Esophagus muscularis mucosa (tissue), 4 donors: ENCODE data around the gene PLET1. TPM values are rescaled to one million over a fixed set of nuclear protein-coding genes. Genes with fewer than 3 reads are reported as not detected.
"Not testable (repeated sequence)": the region's sequence is repeated elsewhere in the genome, so short reads cannot be mapped to it uniquely, and the experiment has no call there.

Experiments used
- DNase-seq: peaks from one replicate; pipeline ENCODE4 v3.0.0-alpha.2; 2017; ENCODE audit errors: extremely low spot score
- H3K27ac ChIP-seq, 4 donors: fragments of 200-600 bp; sonication (generic); replicated peaks in 1 of 4; 1 replicate in 3 of 4; 2 replicates in 1 of 4; pipeline ENCODE4 v1.5.1; 2016 to 2019; ENCODE audit warnings: mild to moderate bottlenecking in 1 of 4
- H3K27me3 ChIP-seq, 4 donors: fragments of 200-600 bp; sonication (generic); one replicate each; pipeline versions ENCODE4 v1.5.1 to v1.6.0; 2016 to 2019
- H3K36me3 ChIP-seq, 4 donors: fragments of 200-600 bp; sonication (generic); one replicate each; pipeline ENCODE4 v1.5.1; 2016 to 2019
- H3K4me1 ChIP-seq, 4 donors: fragments of 200-600 bp; sonication (generic); one replicate each; pipeline ENCODE4 v1.5.1; 2016 to 2019
- H3K4me3 ChIP-seq, 4 donors: fragments of 200-600 bp; sonication (generic); 1 replicate in 2 of 4; 2 replicates in 2 of 4; pipeline ENCODE4 v1.5.1; 2016 to 2019; ENCODE audit warnings: mild to moderate bottlenecking in 4 of 4, moderate library complexity in 1 of 4
- H3K9me3 ChIP-seq, 4 donors: fragments of 200-600 bp; sonication (generic); 1 replicate in 3 of 4; 2 replicates in 1 of 4; pipeline ENCODE4 v1.5.1; 2016 to 2019
- EP300 ChIP-seq: sonication (generic); formaldehyde crosslinking; IDR thresholded peaks from one replicate; pipeline ENCODE4 v1.6.1; 2017; ENCODE audit warnings: antibody characterized with exemption
- POLR2A ChIP-seq: fragments of 450-650 bp; IDR thresholded peaks from one replicate; pipeline ENCODE4 v1.6.1; 2017; ENCODE audit warnings: antibody characterized with exemption, moderate library complexity, mild to moderate bottlenecking, low read depth
- POLR2AphosphoS5 ChIP-seq, 2 donors: sonication (generic); formaldehyde crosslinking; IDR thresholded peaks; one replicate each; pipeline ENCODE4 v1.6.1; 2017; ENCODE audit warnings: antibody characterized with exemption in 2 of 2
- WGBS: methylation state at CpG from one replicate; pipeline ENCODE4 v1.1.5; 2018; 5-methylcytosine and 5-hydroxymethylcytosine counted together
- intact Hi-C: fragments of 100-400 bp; cut with DNase I; formaldehyde crosslinking; loops from one replicate; pipeline ENCODE4 v1.15.1; 2023
- small RNA-seq, 3 donors: library from RNA; depleted of rRNA; stranded (forward); fragments of <200 nt; gene quantifications; one replicate each; pipeline ENCODE3, GENCODE V24; 2016
- total RNA-seq, 4 donors: library from RNA; depleted of rRNA; stranded (reverse); fragments of >200 nt; gene quantifications; one replicate each; pipeline versions ENCODE4 v1.1.0 to v1.2.1, GENCODE V29; 2016
- TF ChIP-seq, protein P1 (sequence below), 3 experiments: fragments of 200-600 bp in 2 of 3; fragments of 450-650 bp in 1 of 3; sonication (generic) in 2 of 3; IDR thresholded peaks; one replicate each; pipeline ENCODE4 v1.5.1; 2017 to 2019; ENCODE audit warnings: antibody characterized with exemption in 3 of 3, mild to moderate bottlenecking in 2 of 3, moderate library complexity in 1 of 3

The PLET1 gene
- total RNA-seq, 4 donors from 2014 or later, result not detected

DNA sequence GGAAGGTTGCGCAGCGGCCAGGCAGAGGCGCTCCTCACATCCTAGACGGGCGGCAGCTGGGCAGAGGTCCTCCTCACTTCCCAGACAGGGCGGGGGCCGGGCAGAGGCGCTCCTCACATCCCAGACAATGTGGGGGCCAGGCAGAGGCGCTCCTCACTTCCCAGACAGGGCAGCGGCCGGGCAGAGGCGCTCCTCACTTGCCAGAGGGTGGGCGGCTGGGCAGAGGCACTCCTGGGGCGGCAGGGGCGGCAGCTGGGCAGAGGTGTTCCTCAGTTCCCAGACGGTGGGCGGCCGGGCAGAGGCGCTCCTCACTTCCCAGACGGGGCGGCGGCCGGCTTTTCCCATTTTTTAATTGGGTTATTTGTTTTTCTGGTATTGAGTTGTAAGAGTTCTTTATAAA is 54.6 kb downstream of the PLET1 start:
- H3K4me1 ChIP-seq, result no peaks in the 10 kb centered on the region
- no peaks in the 10 kb centered on the region for H3K9me3 ChIP-seq
- H3K4me3 ChIP-seq, result no peak overlapping the region
- no peak for TF ChIP-seq POLR2A
- TF ChIP-seq, protein P1, sequence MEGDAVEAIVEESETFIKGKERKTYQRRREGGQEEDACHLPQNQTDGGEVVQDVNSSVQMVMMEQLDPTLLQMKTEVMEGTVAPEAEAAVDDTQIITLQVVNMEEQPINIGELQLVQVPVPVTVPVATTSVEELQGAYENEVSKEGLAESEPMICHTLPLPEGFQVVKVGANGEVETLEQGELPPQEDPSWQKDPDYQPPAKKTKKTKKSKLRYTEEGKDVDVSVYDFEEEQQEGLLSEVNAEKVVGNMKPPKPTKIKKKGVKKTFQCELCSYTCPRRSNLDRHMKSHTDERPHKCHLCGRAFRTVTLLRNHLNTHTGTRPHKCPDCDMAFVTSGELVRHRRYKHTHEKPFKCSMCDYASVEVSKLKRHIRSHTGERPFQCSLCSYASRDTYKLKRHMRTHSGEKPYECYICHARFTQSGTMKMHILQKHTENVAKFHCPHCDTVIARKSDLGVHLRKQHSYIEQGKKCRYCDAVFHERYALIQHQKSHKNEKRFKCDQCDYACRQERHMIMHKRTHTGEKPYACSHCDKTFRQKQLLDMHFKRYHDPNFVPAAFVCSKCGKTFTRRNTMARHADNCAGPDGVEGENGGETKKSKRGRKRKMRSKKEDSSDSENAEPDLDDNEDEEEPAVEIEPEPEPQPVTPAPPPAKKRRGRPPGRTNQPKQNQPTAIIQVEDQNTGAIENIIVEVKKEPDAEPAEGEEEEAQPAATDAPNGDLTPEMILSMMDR (IDR thresholded peaks at IDR 0.05), result no peak
- TF ChIP-seq POLR2AphosphoS5 (IDR thresholded peaks at IDR 0.05), result no peak
- no peak for TF ChIP-seq EP300
- no peak for DNase-seq
- no peaks in the 10 kb centered on the region for H3K27me3 ChIP-seq
- WGBS, result 96% methylated on average over 23 of the region's 23 CpGs
- no peak overlapping the region for H3K27ac ChIP-seq
- intact Hi-C loops, result no loop called here
- peaks cover 0 to 26% (median 13%) of the 10 kb centered on the region in 4 donors for H3K36me3 ChIP-seq

- H3K27me3 ChIP-seq, result no peaks in the 10 kb centered on the region
- intact Hi-C loops, result no loop called here
- H3K9me3 ChIP-seq, result no peaks in the 10 kb centered on the region
- no peak overlapping the region for H3K27ac ChIP-seq
- no peak for DNase-seq
- 36% methylated on average over 2 of the region's 2 CpGs for WGBS
- no peak for TF ChIP-seq POLR2A
- TF ChIP-seq POLR2AphosphoS5 (IDR thresholded peaks at IDR 0.05), result no peak
- TF ChIP-seq EP300, result no peak
- TF ChIP-seq, protein P1 (IDR thresholded peaks at IDR 0.05), result no peak
- H3K4me3 ChIP-seq, result no peak overlapping the region
- no peaks in the 10 kb centered on the region for H3K4me1 ChIP-seq
- H3K36me3 ChIP-seq, result peaks cover 0 to 30% (median 5%) of the 10 kb centered on the region in 4 donors
Measured at GRCh38 chr11:112200252-112200651, 60.4 kb downstream of the PLET1 start.

- 92% methylated on average over 4 of the region's 4 CpGs for WGBS
- peaks cover 0 to 34% (median 3%) of the 10 kb centered on the region in 4 donors for H3K36me3 ChIP-seq
- intact Hi-C loops, result not testable (repeated sequence)
Measured at GRCh38 chr11:112199101-112199500, 61.6 kb downstream of the PLET1 start.

More at GRCh38 chr11:112199101-112199500, 61.6 kb downstream of the PLET1 start:
- H3K27ac ChIP-seq, H3K4me3 ChIP-seq, H3K9me3 ChIP-seq, H3K27me3 ChIP-seq, H3K4me1 ChIP-seq, DNase-seq: not testable (repeated sequence)

Small RNAs within 50 kb of the gene (small RNA-seq; reads per million reads assigned to genes)
- gene MRPS36P4, result 0 reads per million in 3 donors

Other genes starting within 250 kb of the PLET1 start
- gene DLAT, start 235.5 kb downstream of the PLET1 start, total RNA-seq, result 10 to 100 TPM; 27.2 to 32.4 (median 29.4) TPM
- gene PIH1D2, start 186.8 kb downstream of the PLET1 start, total RNA-seq, result 1 to 10 TPM in 2 of 4 donors, under 1 TPM in 2; 0.83 to 1.5 (median 1.1) TPM
- gene NKAPD1, start 186.6 kb downstream of the PLET1 start, total RNA-seq, result 10 to 100 TPM; 13.7 to 20.4 (median 16.1) TPM
- 10 to 100 TPM; 27.8 to 57.7 (median 30.9) TPM for gene TIMM8B, start 174.1 kb downstream of the PLET1 start, total RNA-seq
- gene SDHD, start 174.0 kb downstream of the PLET1 start, total RNA-seq, result 100 to 1,000 TPM; 112 to 148 (median 128) TPM
- gene IL18, start 96.8 kb downstream of the PLET1 start, total RNA-seq, result 1 to 10 TPM; 5.8 to 7.9 (median 6.8) TPM
- 1 to 10 TPM in 1 of 4 donors, under 1 TPM in 1, not detected in 2; 0.40 to 4.2 TPM for gene TEX12, start 93.5 kb downstream of the PLET1 start, total RNA-seq
- gene BCO2, start 85.3 kb downstream of the PLET1 start, total RNA-seq, result 10 to 100 TPM in 1 of 4 donors, 1 to 10 TPM in 3; 1.4 to 11.6 (median 3.1) TPM
- 10 to 100 TPM; 22.2 to 45.3 (median 28.5) TPM for gene PTS, start 34.4 kb downstream of the PLET1 start, total RNA-seq